Subcutaneous abdominal adipose tissue (tissue), 5 donors: ENCODE measurements around the gene TMEM94.

ENCODE experiments used
- H3K27ac ChIP-seq: one replicate; pipeline ENCODE4 v1.7.0; 2013; ENCODE audit warnings: low read depth, mild to moderate bottlenecking, inconsistent platforms, low read length, moderate library complexity
- H3K27me3 ChIP-seq, 5 donors: one replicate each; pipeline ENCODE4 v1.7.0; 2013; ENCODE audit warnings: low read length in 5 of 5, inconsistent platforms in 1 of 5; ENCODE audit not compliant: control insufficient read depth in 5 of 5, insufficient read depth in 4 of 5
- H3K36me3 ChIP-seq, 5 donors: one replicate each; pipeline ENCODE4 v1.7.0; 2013; ENCODE audit warnings: low read length in 5 of 5; ENCODE audit not compliant: control insufficient read depth in 5 of 5, insufficient read depth in 5 of 5
- H3K4me1 ChIP-seq, 5 donors: one replicate each; pipeline ENCODE4 v1.7.0; 2013; ENCODE audit warnings: low read length in 5 of 5, mild to moderate bottlenecking in 3 of 5, moderate library complexity in 1 of 5; ENCODE audit not compliant: control insufficient read depth in 5 of 5, insufficient read depth in 5 of 5
- H3K4me3 ChIP-seq, 5 donors: one replicate each; pipeline ENCODE4 v1.7.0; 2013; ENCODE audit warnings: low read length in 5 of 5, low read depth in 1 of 5
- H3K9ac ChIP-seq, 5 donors: one replicate each; pipeline ENCODE4 v1.7.0; 2013; ENCODE audit warnings: low read length in 5 of 5, mild to moderate bottlenecking in 4 of 5, moderate library complexity in 3 of 5
- H3K9me3 ChIP-seq, 5 donors: one replicate each; pipeline ENCODE4 v1.7.0; 2013; ENCODE audit warnings: low read length in 5 of 5; ENCODE audit not compliant: control insufficient read depth in 5 of 5
- donor health status: healthy.
- donor health status: healthy.
- donor health status: healthy.
- donor health status: healthy.
- donor health status: healthy.

Gene TMEM94

GRCh38 chr17:75460295-75460694, 3.9 kb downstream of the TMEM94 start:
- H3K4me1 ChIP-seq, result peaks cover 7 to 50% (median 45%) of the 10 kb centered on the region in 5 donors
- H3K4me3 ChIP-seq, result peak overlapping the region in 2 of 5 donors; percentile 7 to 15
- peak overlapping the region; percentile 93 for H3K27ac ChIP-seq
- peak overlapping the region in 2 of 5 donors; percentile 78 to 80 for H3K9ac ChIP-seq
- H3K27me3 ChIP-seq, result no peaks in the 10 kb centered on the region
- no peaks in the 10 kb centered on the region for H3K9me3 ChIP-seq
- no peaks in the 10 kb centered on the region for H3K36me3 ChIP-seq

DNA sequence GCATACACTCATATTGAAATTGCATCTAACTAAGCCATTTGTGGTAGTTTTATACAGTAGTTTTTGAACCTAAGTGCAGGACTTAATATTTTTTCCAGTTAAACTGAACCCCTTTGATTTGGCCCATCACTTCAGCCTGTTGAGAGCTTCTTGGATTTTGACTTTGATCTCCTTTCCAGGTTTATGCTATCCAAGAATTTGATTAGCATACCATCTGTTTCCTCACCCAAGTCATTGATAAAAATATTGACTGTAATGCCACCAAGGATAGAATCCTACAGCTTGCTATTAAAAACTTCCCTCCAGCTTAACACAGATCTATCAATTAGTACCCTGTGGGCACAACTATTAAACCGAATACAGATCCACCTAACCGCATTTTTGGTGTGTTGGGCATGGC, 7.2 kb downstream of the TMEM94 start:
- Histone ChIP-seq H3K36me3 (no peaks in the 10 kb centered on the region), H3K27ac (no peak overlapping the region), H3K4me1 (peaks cover 6 to 33% (median 29%) of the 10 kb centered on the region in 5 donors), H3K27me3 (no peaks in the 10 kb centered on the region), H3K9ac (no peak overlapping the region), H3K4me3 (no peak overlapping the region), H3K9me3 (no peaks in the 10 kb centered on the region)

GRCh38 chr17:75465039-75465438, 8.6 kb downstream of the TMEM94 start:
- Histone ChIP-seq H3K27ac (no peak overlapping the region), H3K36me3 (peaks cover 0 to 2% (median 0%) of the 10 kb centered on the region in 5 donors), H3K4me1 (peaks cover 4 to 27% (median 21%) of the 10 kb centered on the region in 5 donors), H3K27me3 (no peaks in the 10 kb centered on the region), H3K9ac (no peak overlapping the region), H3K4me3 (no peak overlapping the region), H3K9me3 (no peaks in the 10 kb centered on the region)

DNA sequence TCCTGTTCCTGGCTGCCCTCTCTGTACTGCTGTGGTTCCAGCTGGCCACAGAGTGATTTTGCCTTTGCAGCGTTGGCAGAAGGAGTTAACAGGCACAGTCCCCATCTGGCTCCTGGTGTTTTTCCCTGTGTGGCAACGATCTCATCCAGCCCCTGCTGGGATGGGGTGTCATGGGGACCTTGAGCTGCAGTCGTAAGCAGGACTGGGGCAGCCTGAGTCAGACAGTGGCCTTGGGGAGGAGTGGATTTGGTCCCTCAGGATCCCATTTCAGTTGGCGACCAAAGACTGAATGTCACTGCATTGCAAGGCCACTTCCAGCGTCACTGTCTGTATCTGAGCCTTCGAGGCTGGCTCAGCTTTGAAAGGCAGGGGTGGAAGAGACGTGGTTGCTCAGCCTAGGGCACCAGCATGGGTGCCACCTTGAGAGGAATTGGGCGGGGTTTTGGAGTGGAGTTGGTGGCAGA, 11.9 kb downstream of the TMEM94 start:
- Histone ChIP-seq H3K36me3 (peaks cover 0 to 18% (median 16%) of the 10 kb centered on the region in 5 donors), H3K9ac (no peak overlapping the region), H3K4me3 (peak overlapping the region in 1 of 5 donors; percentile 12), H3K4me1 (peaks cover 5 to 25% (median 18%) of the 10 kb centered on the region in 5 donors), H3K27ac (peak overlapping the region; percentile 16), H3K27me3 (no peaks in the 10 kb centered on the region), H3K9me3 (no peaks in the 10 kb centered on the region)

DNA sequence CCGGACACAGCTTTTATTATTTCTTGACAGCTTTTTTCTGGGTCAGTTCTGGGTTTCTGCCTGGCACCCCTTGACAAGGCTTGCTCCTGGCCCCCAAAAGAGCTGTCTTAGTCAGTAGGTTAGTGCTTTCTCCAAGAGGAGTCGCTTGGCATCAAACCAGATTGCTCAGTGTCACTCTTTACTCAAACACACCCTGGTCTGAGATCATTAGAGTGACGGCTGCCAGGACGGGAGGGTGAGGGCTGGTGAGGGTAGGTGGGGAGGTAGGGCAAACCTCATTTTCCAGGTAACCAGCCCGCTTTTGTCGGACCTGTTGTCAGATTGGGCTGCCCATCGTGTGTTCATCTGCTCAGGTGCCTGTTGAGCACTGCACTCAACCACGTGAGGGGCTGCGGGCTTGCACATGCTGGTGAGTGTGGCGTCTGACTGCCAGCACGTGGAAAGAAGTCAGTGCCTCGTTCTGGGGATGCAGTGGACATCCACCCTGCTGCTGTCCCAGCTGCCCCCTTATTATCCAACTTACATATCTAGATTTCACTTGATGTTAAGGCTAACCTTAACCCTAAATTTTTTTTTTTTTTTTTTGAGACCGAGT, 12.4 kb downstream of the TMEM94 start:
- Histone ChIP-seq H3K27me3 (no peaks in the 10 kb centered on the region), H3K27ac (no peak overlapping the region), H3K9ac (no peak overlapping the region), H3K4me1 (peaks cover 5 to 24% (median 20%) of the 10 kb centered on the region in 5 donors), H3K36me3 (peaks cover 0 to 22% (median 18%) of the 10 kb centered on the region in 5 donors), H3K4me3 (no peak overlapping the region), H3K9me3 (no peaks in the 10 kb centered on the region)

DNA sequence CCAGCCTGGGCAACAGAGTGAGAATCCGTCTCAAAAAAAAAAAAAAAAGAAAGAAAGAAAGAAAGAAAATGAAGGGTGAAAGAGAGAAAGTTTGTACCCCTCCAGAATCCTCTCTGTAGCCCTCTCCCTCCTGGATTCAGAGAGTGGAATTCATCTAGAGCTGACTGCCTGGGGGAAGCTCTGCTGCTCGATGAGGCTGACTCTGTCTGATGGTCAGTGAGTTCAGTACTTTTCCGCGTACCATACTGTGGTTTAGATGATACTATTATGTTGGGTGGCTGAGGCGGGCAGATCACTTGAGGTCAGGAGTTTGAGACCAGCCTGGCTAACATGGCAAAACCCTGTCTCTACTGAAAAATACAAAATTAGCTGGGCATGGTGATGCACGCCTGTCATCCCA, 14.8 kb downstream of the TMEM94 start:
- H3K4me1 ChIP-seq, result peaks cover 14 to 41% (median 37%) of the 10 kb centered on the region in 5 donors
- H3K27ac ChIP-seq, result no peak overlapping the region
- H3K36me3 ChIP-seq, result peaks cover 0 to 29% (median 18%) of the 10 kb centered on the region in 5 donors

DNA sequence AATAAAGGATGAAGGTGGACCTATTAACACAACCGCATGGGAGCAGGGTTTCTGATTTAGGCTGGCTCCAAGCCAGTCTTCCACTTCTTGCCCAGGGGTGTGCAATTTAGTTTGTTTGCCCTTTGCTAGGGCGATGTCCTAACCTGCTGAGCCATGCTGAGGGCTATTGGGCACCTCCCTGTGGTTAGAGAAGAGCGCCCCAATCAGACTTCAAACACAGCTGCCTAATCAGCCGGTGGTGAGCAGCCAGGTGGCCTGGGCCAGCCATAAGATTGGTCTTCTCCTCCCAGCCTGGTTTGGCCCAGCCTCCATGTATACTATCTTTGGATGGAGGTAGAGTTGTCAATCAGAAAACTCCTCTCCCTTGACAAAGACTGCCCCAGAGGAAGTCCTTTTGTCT, 15.7 kb downstream of the TMEM94 start:
- Histone ChIP-seq H3K9ac (no peak overlapping the region), H3K9me3 (no peaks in the 10 kb centered on the region), H3K27me3 (no peaks in the 10 kb centered on the region), H3K36me3 (peaks cover 0 to 34% (median 18%) of the 10 kb centered on the region in 5 donors), H3K4me1 (peaks cover 19 to 50% (median 45%) of the 10 kb centered on the region in 5 donors), H3K27ac (no peak overlapping the region), H3K4me3 (no peak overlapping the region)

More for the DNA sequence above, 14.8 kb downstream of the TMEM94 start:
- H3K4me3 ChIP-seq, result no peak overlapping the region
- H3K27me3 ChIP-seq, result no peaks in the 10 kb centered on the region
- H3K9me3 ChIP-seq, result no peaks in the 10 kb centered on the region
- no peak overlapping the region for H3K9ac ChIP-seq

DNA sequence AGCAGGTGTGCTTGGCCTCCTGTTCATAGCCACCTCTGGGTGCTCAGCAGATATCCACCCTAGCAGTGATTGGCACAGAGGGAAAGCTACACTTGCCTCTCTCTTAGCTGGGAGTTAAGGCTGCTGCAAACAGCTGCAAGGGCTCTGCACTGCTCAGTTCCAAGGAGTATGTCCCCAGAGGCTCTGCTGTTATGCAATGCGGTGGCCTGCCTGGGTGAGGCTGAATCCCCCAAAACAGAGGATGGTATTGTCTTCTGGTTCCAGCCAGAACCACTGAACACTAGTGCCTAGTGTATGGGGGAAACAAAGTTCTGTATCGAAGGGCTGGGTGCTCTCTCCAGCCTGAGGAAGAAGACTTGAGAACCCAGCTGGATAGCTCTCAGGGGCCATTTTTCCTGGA, 16.8 kb downstream of the TMEM94 start:
- peaks cover 0 to 34% (median 18%) of the 10 kb centered on the region in 5 donors for H3K36me3 ChIP-seq
- H3K27me3 ChIP-seq, result no peaks in the 10 kb centered on the region
- H3K4me3 ChIP-seq, result no peak overlapping the region
- H3K9ac ChIP-seq, result no peak overlapping the region
- no peaks in the 10 kb centered on the region for H3K9me3 ChIP-seq
- H3K4me1 ChIP-seq, result peaks cover 19 to 50% (median 47%) of the 10 kb centered on the region in 5 donors
- no peak overlapping the region for H3K27ac ChIP-seq

DNA sequence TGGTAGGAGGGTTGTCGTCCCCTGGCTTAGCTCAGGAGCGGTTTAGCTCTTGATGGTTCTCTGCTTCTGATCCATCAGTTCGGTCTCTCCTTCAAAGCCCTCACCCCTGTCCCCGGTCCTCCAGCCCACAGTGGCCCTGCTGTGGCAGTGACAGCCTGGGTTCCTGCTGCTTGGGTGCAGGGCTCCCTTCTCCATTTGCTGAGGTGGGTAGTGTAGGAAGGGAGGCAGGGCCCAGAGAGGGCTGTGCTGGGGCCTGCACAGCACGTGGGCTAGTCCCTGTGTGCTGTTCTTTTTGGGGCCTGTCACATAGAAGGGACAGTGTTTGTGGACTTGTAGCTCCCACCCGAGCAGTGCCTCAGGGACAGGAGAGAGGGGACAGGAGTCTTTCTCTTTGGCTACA, 18.3 kb downstream of the TMEM94 start:
- peaks cover 0 to 34% (median 17%) of the 10 kb centered on the region in 5 donors for H3K36me3 ChIP-seq
- no peak overlapping the region for H3K9ac ChIP-seq
- H3K27ac ChIP-seq, result peak overlapping the region; percentile 41
- H3K4me3 ChIP-seq, result no peak overlapping the region
- no peaks in the 10 kb centered on the region for H3K9me3 ChIP-seq
- H3K4me1 ChIP-seq, result peaks cover 16 to 46% (median 39%) of the 10 kb centered on the region in 5 donors
- H3K27me3 ChIP-seq, result no peaks in the 10 kb centered on the region

- H3K27me3 ChIP-seq, result no peaks in the 10 kb centered on the region
- peak overlapping the region in 2 of 5 donors; percentile 11 to 27 for H3K4me3 ChIP-seq
- H3K36me3 ChIP-seq, result peaks cover 0 to 36% (median 17%) of the 10 kb centered on the region in 5 donors
- H3K27ac ChIP-seq, result peak overlapping the region; percentile 46
- no peaks in the 10 kb centered on the region for H3K9me3 ChIP-seq
- H3K4me1 ChIP-seq, result peaks cover 16 to 50% (median 41%) of the 10 kb centered on the region in 5 donors
- H3K9ac ChIP-seq, result peak overlapping the region in 3 of 5 donors; percentile 2 to 53 (median 12)
These were observed 18.9 kb downstream of the TMEM94 start for GRCh38 chr17:75475144-75475835.
